Endothelial cell of umbilical vein (primary cell): Measurements from ENCODE around the gene PRR23B. TPM values are rescaled to one million over a fixed set of nuclear protein-coding genes. Genes with fewer than 3 reads are reported as not detected.

Source experiments
- BruUV-seq: library from RNA; stranded (reverse); fragments of 400-500 nt; replicated peaks from 2 replicates; lab custom pipeline; 2021; lab: Mats Ljungman, UMichigan
- CTCF ChIA-PET: fragments of 300-600, 350-600 bp; sonication (Branson Sonifier 250); formaldehyde crosslinking; loops from one replicate; lab custom pipeline; 2021; ENCODE audit warnings: antibody characterized with exemption, inconsistent platforms; lab: Charles Lee
- POLR2A ChIA-PET: fragments of 300-600, 350-600 bp; sonication (Branson Sonifier 250); formaldehyde crosslinking; loops from one replicate; lab custom pipeline; 2021; ENCODE audit warnings: antibody characterized with exemption, inconsistent platforms; lab: Charles Lee
- DNase-seq: peaks from one replicate; pipeline ENCODE4 v3.0.0-alpha.2; 2011; ENCODE audit warnings: low read depth, low spot score
- FAIRE-seq: peaks from 2 replicates; lab custom pipeline; 2011; peaks lifted over from hg19 to GRCh38; lab: Jason Lieb, UNC
- H2AFZ ChIP-seq: 2 replicates; pipeline ENCODE4 v1.6.0; 2012; ENCODE audit warnings: low read depth, low read length, control low read depth, inconsistent platforms
- H3K27ac ChIP-seq: 2 replicates; pipeline ENCODE4 v1.5.1; 2011; ENCODE audit warnings: low read depth, mild to moderate bottlenecking, control low read depth, low read length, moderate library complexity; ENCODE audit not compliant: insufficient read depth
- H3K27me3 ChIP-seq, 2 experiments: 2 replicates each; pipeline versions ENCODE4 v1.6.0 to v1.6.1; 2011; ENCODE audit warnings: low read length in 2 of 2, mixed read lengths in 1 of 2; ENCODE audit not compliant: control insufficient read depth in 2 of 2, insufficient read depth in 2 of 2
- H3K36me3 ChIP-seq, 2 experiments: 2 replicates in 1 of 2; 3 replicates in 1 of 2; pipeline ENCODE4 v1.5.1; 2011; ENCODE audit warnings: low read length in 2 of 2, mild to moderate bottlenecking in 1 of 2, moderate library complexity in 1 of 2; ENCODE audit not compliant: control insufficient read depth in 2 of 2, insufficient read depth in 2 of 2; ENCODE audit errors: extremely low read depth in 1 of 2
- H3K4me1 ChIP-seq: 3 replicates; pipeline ENCODE4 v1.5.1; 2011; ENCODE audit warnings: mild to moderate bottlenecking, low read length; ENCODE audit not compliant: control insufficient read depth, insufficient read depth; ENCODE audit errors: extremely low read depth
- H3K4me2 ChIP-seq: 2 replicates; pipeline ENCODE4 v1.6.1; 2011; ENCODE audit warnings: low read length, control low read depth, mixed read lengths; ENCODE audit not compliant: insufficient read depth
- H3K4me3 ChIP-seq, 3 experiments: fragments of 200-600 bp in 1 of 3; sonication (generic), shearing (Covaris generic) in 1 of 3; replicated peaks in 1 of 3; 2 replicates each; pipeline ENCODE4 v1.5.1; 2011 to 2016; ENCODE audit warnings: control low read depth in 3 of 3, low read length in 3 of 3, mild to moderate bottlenecking in 2 of 3, inconsistent platforms in 1 of 3, low read depth in 1 of 3, moderate library complexity in 1 of 3; ENCODE audit not compliant: insufficient read depth in 1 of 3
- H3K79me2 ChIP-seq: 2 replicates; pipeline ENCODE4 v1.6.0; 2012; ENCODE audit warnings: low read length, inconsistent platforms; ENCODE audit not compliant: control insufficient read depth, insufficient read depth
- H3K9ac ChIP-seq: replicated peaks from 2 replicates; pipeline ENCODE3; 2011; ENCODE audit warnings: low read length, control low read depth; ENCODE audit not compliant: insufficient read depth; ENCODE audit errors: extremely low read depth
- H3K9me1 ChIP-seq: replicated peaks from 3 replicates; pipeline ENCODE4 v1.6.0; 2011; ENCODE audit warnings: mild to moderate bottlenecking, low read length; ENCODE audit not compliant: control insufficient read depth, insufficient read depth; ENCODE audit errors: extremely low read depth
- H3K9me3 ChIP-seq: replicated peaks from 2 replicates; pipeline ENCODE4 v1.5.1; 2012; ENCODE audit warnings: low read length, inconsistent platforms; ENCODE audit not compliant: control insufficient read depth, insufficient read depth
- H4K20me1 ChIP-seq: replicated peaks from 2 replicates; pipeline ENCODE3; 2011; ENCODE audit warnings: mild to moderate bottlenecking, low read length; ENCODE audit not compliant: control insufficient read depth, insufficient read depth; ENCODE audit errors: extremely low read depth
- EZH2 ChIP-seq: IDR thresholded peaks from 2 replicates; pipeline ENCODE4 v1.6.1; 2012; ENCODE audit warnings: borderline replicate concordance, low read depth, mild to moderate bottlenecking, moderate library complexity, low read length, inconsistent platforms; ENCODE audit not compliant: severe bottlenecking
- FOS ChIP-seq: IDR thresholded peaks from 2 replicates; pipeline ENCODE4 v1.6.1; 2011; ENCODE audit warnings: mild to moderate bottlenecking, low read length, moderate library complexity, borderline replicate concordance; ENCODE audit not compliant: insufficient read depth
- GATA2 ChIP-seq: IDR thresholded peaks from 2 replicates; pipeline ENCODE4 v1.7.0; 2011; ENCODE audit warnings: low read depth, mild to moderate bottlenecking, moderate library complexity, mixed read lengths, low read length; ENCODE audit not compliant: insufficient read length, insufficient read depth
- JUN ChIP-seq: IDR thresholded peaks from 2 replicates; pipeline ENCODE4 v1.6.1; 2011; ENCODE audit warnings: borderline replicate concordance, low read depth; ENCODE audit not compliant: insufficient read length, insufficient read depth
- MAX ChIP-seq: IDR thresholded peaks from 2 replicates; pipeline ENCODE4 v1.6.1; 2011; ENCODE audit not compliant: insufficient read depth, insufficient read length
- MYC ChIP-seq: IDR thresholded peaks from one replicate; pipeline ENCODE4 v1.6.1; 2011; ENCODE audit warnings: mild to moderate bottlenecking, low read depth, low read length
- POLR2A ChIP-seq: IDR thresholded peaks from 2 replicates; pipeline ENCODE4 v1.6.1; 2012; ENCODE audit warnings: low read depth, mild to moderate bottlenecking, control low read depth, low read length
- POLR2AphosphoS5 ChIP-seq: IDR thresholded peaks from 2 replicates; pipeline ENCODE4 v1.6.1; 2012; ENCODE audit warnings: low read depth, mild to moderate bottlenecking, control low read depth, low read length, moderate library complexity; ENCODE audit not compliant: insufficient read depth
- dilution Hi-C: fragments of 300-500 bp; cut with MboI; formaldehyde crosslinking; loops from one replicate; pipeline ENCODE4 v1.15.0; 2019; ENCODE audit warnings: low sequenced_read_pairs; ENCODE audit not compliant: extremely low pct_ligation_motif_present
- intact Hi-C: fragments of 100-400 bp; cut with micrococcal nuclease; formaldehyde crosslinking; loops from one replicate; pipeline ENCODE4 v1.10.0; 2022
- polyA plus RNA-seq, 4 experiments: library from polyadenylated mRNA; depleted of rRNA in 3 of 4; stranded (reverse) in 3 of 4; unstranded in 1 of 4; fragments of >200 nt; gene quantifications; 2 replicates each; pipeline versions ENCODE4 v1.2.1 to v1.2.3, GENCODE V29; 2011 to 2012; ENCODE audit warnings: missing spikeins in 1 of 4
- total RNA-seq: library from RNA; stranded (reverse); gene quantifications from 2 replicates; pipeline ENCODE4 v1.2.3, GENCODE V29; 2021
- TF ChIP-seq, protein P1 (sequence below), 2 donors: IDR thresholded peaks; 1 replicate in 1 of 2; 2 replicates in 1 of 2; pipeline ENCODE4 v1.5.1; 2011; ENCODE audit warnings: low read length in 2 of 2, mild to moderate bottlenecking in 2 of 2, moderate library complexity in 2 of 2, control low read depth in 1 of 2, inconsistent platforms in 1 of 2, low read depth in 1 of 2; ENCODE audit not compliant: insufficient read depth in 1 of 2; ENCODE audit errors: extremely low read depth in 1 of 2

Gene PRR23B
- total and polyA plus RNA-seq, 2 donors (not counting 3 experiments of a cell fraction or from before 2014, with no cell fraction given) = not detected

- no peaks in the 10 kb centered on the region for H3K9me3 ChIP-seq
- ChIA-PET POLR2A (no interaction called here), CTCF (no interaction called here)
- no peak within 1 kb of the TSS for H3K27ac ChIP-seq
- no peak within 1 kb of the TSS for H2AFZ ChIP-seq
- DNase-seq (no peak), FAIRE-seq (no peak)
- no peak within 1 kb of the TSS for H3K4me3 ChIP-seq
- H3K27me3 ChIP-seq = no peaks in the 10 kb centered on the region
- intact Hi-C loops (no loop called here), dilution Hi-C loops (no loop called here)
- no peaks in the 10 kb centered on the region for H4K20me1 ChIP-seq
- no peaks in the 10 kb centered on the region for H3K9me1 ChIP-seq
- no TSS peak for BruUV-seq
- no peaks in the 10 kb centered on the region for H3K4me1 ChIP-seq
- H3K4me2 ChIP-seq = no peak within 1 kb of the TSS
- no peaks in the 10 kb centered on the region for H3K36me3 ChIP-seq
- no peak for TF ChIP-seq FOS
- no peak for TF ChIP-seq POLR2AphosphoS5
- TF ChIP-seq GATA2 = no peak
- no peak for TF ChIP-seq MYC
- TF ChIP-seq POLR2A = no peak
- TF ChIP-seq, protein P1, sequence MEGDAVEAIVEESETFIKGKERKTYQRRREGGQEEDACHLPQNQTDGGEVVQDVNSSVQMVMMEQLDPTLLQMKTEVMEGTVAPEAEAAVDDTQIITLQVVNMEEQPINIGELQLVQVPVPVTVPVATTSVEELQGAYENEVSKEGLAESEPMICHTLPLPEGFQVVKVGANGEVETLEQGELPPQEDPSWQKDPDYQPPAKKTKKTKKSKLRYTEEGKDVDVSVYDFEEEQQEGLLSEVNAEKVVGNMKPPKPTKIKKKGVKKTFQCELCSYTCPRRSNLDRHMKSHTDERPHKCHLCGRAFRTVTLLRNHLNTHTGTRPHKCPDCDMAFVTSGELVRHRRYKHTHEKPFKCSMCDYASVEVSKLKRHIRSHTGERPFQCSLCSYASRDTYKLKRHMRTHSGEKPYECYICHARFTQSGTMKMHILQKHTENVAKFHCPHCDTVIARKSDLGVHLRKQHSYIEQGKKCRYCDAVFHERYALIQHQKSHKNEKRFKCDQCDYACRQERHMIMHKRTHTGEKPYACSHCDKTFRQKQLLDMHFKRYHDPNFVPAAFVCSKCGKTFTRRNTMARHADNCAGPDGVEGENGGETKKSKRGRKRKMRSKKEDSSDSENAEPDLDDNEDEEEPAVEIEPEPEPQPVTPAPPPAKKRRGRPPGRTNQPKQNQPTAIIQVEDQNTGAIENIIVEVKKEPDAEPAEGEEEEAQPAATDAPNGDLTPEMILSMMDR (IDR thresholded peaks at IDR 0.05; ENCODE audit: extremely low read depth in 1 of 2, insufficient read depth in 1 of 2, low read depth in 1 of 2, low read length in 2 of 2) = no peak
- no peak for TF ChIP-seq MAX
- no peak for TF ChIP-seq EZH2
- no peak for TF ChIP-seq JUN
- no peak within 1 kb of the TSS for H3K9ac ChIP-seq
- H3K79me2 ChIP-seq = no peaks in the 10 kb centered on the region
Observed at GRCh38 chr3:139006051-139006716, 14.5 kb downstream of the PRR23B start, which contains the start of gene PRR23A. TSS of gene PRR23A (minus strand) at chr3:139006268. CDS start at chr3:139006268, 0 bp downstream.
